GM21529 (cell line): ENCODE results near the gene RAPGEFL1.
"Not testable (repeated sequence)": the region's sequence is repeated elsewhere in the genome, so short reads cannot be mapped to it uniquely, and the experiment has no call there.

Experiments
- ATAC-seq: cut with Tn5 transposase; IDR thresholded peaks from one replicate; pipeline ENCODE4 v1.9.1; 2021; ENCODE audit not compliant: unreplicated experiment

Gene RAPGEFL1

GRCh38 chr17:40173091-40173777, 4.0 kb upstream of the RAPGEFL1 start:
- no peak for ATAC-seq

- ATAC-seq, result no peak
Observed at GRCh38 chr17:40173778-40174135, 3.5 kb upstream of the RAPGEFL1 start.

- ATAC-seq, result no peak
Observed at GRCh38 chr17:40174514-40174913, 2.8 kb upstream of the RAPGEFL1 start.

GRCh38 chr17:40175928-40176753, 1.1 kb upstream of the RAPGEFL1 start:
- ATAC-seq, result no peak

- ATAC-seq, result no peak
Observed at GRCh38 chr17:40176754-40177110, 538 bp upstream of the RAPGEFL1 start.

- ATAC-seq, result no peak
Observed at GRCh38 chr17:40178021-40178601, 841 bp downstream of the RAPGEFL1 start.

GRCh38 chr17:40178660-40179059, 1.4 kb downstream of the RAPGEFL1 start:
- ATAC-seq, result no peak

- ATAC-seq, result no peak
Observed at GRCh38 chr17:40179923-40180659, 2.8 kb downstream of the RAPGEFL1 start.

GRCh38 chr17:40180694-40181093, 3.4 kb downstream of the RAPGEFL1 start:
- no peak for ATAC-seq

- no peak for ATAC-seq
Observed at GRCh38 chr17:40181205-40181604, 3.9 kb downstream of the RAPGEFL1 start.

- no peak for ATAC-seq
Observed at GRCh38 chr17:40182606-40183005, 5.3 kb downstream of the RAPGEFL1 start.

GRCh38 chr17:40187238-40187637, 10.0 kb downstream of the RAPGEFL1 start:
- ATAC-seq, result no peak

- no peak for ATAC-seq
Observed at GRCh38 chr17:40188694-40189093, 11.4 kb downstream of the RAPGEFL1 start.

- no peak for ATAC-seq
Observed at GRCh38 chr17:40190197-40191021, 13.1 kb downstream of the RAPGEFL1 start.

GRCh38 chr17:40191237-40192208, 14.3 kb downstream of the RAPGEFL1 start:
- ATAC-seq, result peak; percentile 80

- ATAC-seq, result no peak
Observed at GRCh38 chr17:40192961-40193360, 15.7 kb downstream of the RAPGEFL1 start.

- ATAC-seq, result no peak
Observed at GRCh38 chr17:40194821-40195220, 17.6 kb downstream of the RAPGEFL1 start.

- no peak for ATAC-seq
Observed at GRCh38 chr17:40197550-40197949, 20.3 kb downstream of the RAPGEFL1 start.

- not testable (repeated sequence) for ATAC-seq
Observed at GRCh38 chr17:40197965-40198456, 20.7 kb downstream of the RAPGEFL1 start.
